Brain microvascular endothelial cell (primary cell): ENCODE measurements around the gene ELOB.
A peak's percentile ranks its signal among the peaks of the same experiment; 100 is the strongest.

ENCODE experiments used
- DNase-seq: peaks from one replicate; pipeline ENCODE4 v3.0.0-alpha.2; 2020
- H3K27ac ChIP-seq: fragments of 250-450 bp; sonication (Bioruptor Pico); 2 replicates; pipeline ENCODE4 v1.5.1; 2020; ENCODE audit warnings: mild to moderate bottlenecking, moderate library complexity
- H3K27me3 ChIP-seq: fragments of 250-450 bp; sonication (Bioruptor Pico); replicated peaks from 2 replicates; pipeline ENCODE4 v1.5.1; 2020; ENCODE audit warnings: mild to moderate bottlenecking
- H3K36me3 ChIP-seq: fragments of 250-450 bp; sonication (Bioruptor Pico); replicated peaks from 2 replicates; pipeline ENCODE4 v1.5.1; 2020; ENCODE audit warnings: mild to moderate bottlenecking
- H3K4me3 ChIP-seq: 2 replicates; pipeline ENCODE4 v1.5.1; 2011; ENCODE audit warnings: low read depth, mild to moderate bottlenecking, control low read depth, low read length, moderate library complexity
- CTCF ChIP-seq: IDR thresholded peaks from 2 replicates; pipeline ENCODE4 v1.5.1; 2011; ENCODE audit warnings: low read depth, mild to moderate bottlenecking, moderate library complexity, low read length, control low read depth, inconsistent platforms; ENCODE audit errors: missing control alignments
- in situ Hi-C: cut with HindIII; loops from 2 replicates; pipeline ENCODE4 v1.10.0; 2017; ENCODE audit warnings: low sequenced_read_pairs, low pct_ligation_motif_present

ELOB gene

GRCh38 chr16:2751577-2752034 lies 25.5 kb downstream of the ELOB start:
- no peaks in the 10 kb centered on the region for H3K27me3 ChIP-seq
- TF ChIP-seq CTCF, result no peak
- no peak for DNase-seq
- H3K36me3 ChIP-seq, result peaks cover 4% of the 10 kb centered on the region
- H3K27ac ChIP-seq, result peak overlapping the region; percentile 99
- in situ Hi-C loops, result no loop called here
- peak overlapping the region; percentile 86 for H3K4me3 ChIP-seq

- H3K27me3 ChIP-seq, result no peaks in the 10 kb centered on the region
- H3K36me3 ChIP-seq, result no peaks in the 10 kb centered on the region
- no peak overlapping the region for H3K4me3 ChIP-seq
- no peak for DNase-seq
- in situ Hi-C loops, result no loop called here
- no peak overlapping the region for H3K27ac ChIP-seq
- TF ChIP-seq CTCF, result no peak
These were observed 27.1 kb downstream of the ELOB start for GRCh38 chr16:2749936-2750335.

- no peaks in the 10 kb centered on the region for H3K27me3 ChIP-seq
- H3K36me3 ChIP-seq, result no peaks in the 10 kb centered on the region
- no peak for TF ChIP-seq CTCF
- H3K27ac ChIP-seq, result no peak overlapping the region
- no peak for DNase-seq
- H3K4me3 ChIP-seq, result no peak overlapping the region
- in situ Hi-C loops, result no loop called here
These were observed 27.6 kb downstream of the ELOB start for GRCh38 chr16:2749476-2749875.

GRCh38 chr16:2748757-2749455 lies 28.2 kb downstream of the ELOB start:
- DNase-seq, result no peak
- no peaks in the 10 kb centered on the region for H3K27me3 ChIP-seq
- no peak overlapping the region for H3K4me3 ChIP-seq
- H3K27ac ChIP-seq, result no peak overlapping the region
- in situ Hi-C loops, result no loop called here
- no peaks in the 10 kb centered on the region for H3K36me3 ChIP-seq
- TF ChIP-seq CTCF, result no peak

GRCh38 chr16:2745961-2746360 lies 31.1 kb downstream of the ELOB start:
- TF ChIP-seq CTCF, result no peak
- Histone ChIP-seq H3K4me3 (no peak overlapping the region), H3K36me3 (no peaks in the 10 kb centered on the region), H3K27me3 (no peaks in the 10 kb centered on the region), H3K27ac (no peak overlapping the region)
- DNase-seq, result no peak
- in situ Hi-C loops, result no loop called here
